Stimulated activated CD4-positive, alpha-beta T cell treated with anti-CD3 and anti-CD28 coated beads, Interleukin-1b, Interleukin-23, amount 100 ng/mL, for 48 hours (primary cell): ENCODE results near the gene C5.
A peak's percentile ranks its signal among the peaks of the same experiment; 100 is the strongest.
"Not testable (repeated sequence)": the region's sequence is repeated elsewhere in the genome, so short reads cannot be mapped to it uniquely, and the experiment has no call there.

ENCODE experiments used
- DNase-seq: peaks from one replicate; pipeline ENCODE4 v3.0.0-alpha.2; 2020

The C5 gene

GRCh38 chr9:121048175-121048574 lies 1.9 kb downstream of the C5 start:
- no peak for DNase-seq

- no peak for DNase-seq
These were observed 11.3 kb downstream of the C5 start for GRCh38 chr9:121038804-121039203.

GRCh38 chr9:121038362-121038761 lies 11.7 kb downstream of the C5 start:
- DNase-seq, result no peak

- not testable (repeated sequence) for DNase-seq
These were observed 14.4 kb downstream of the C5 start for GRCh38 chr9:121035717-121036116.

GRCh38 chr9:121034529-121034928 lies 15.5 kb downstream of the C5 start:
- no peak for DNase-seq

GRCh38 chr9:121029469-121029868 lies 20.6 kb downstream of the C5 start:
- no peak for DNase-seq

- not testable (repeated sequence) for DNase-seq
These were observed 21.8 kb downstream of the C5 start for GRCh38 chr9:121028285-121028684.

GRCh38 chr9:121026768-121027167 lies 23.3 kb downstream of the C5 start:
- no peak for DNase-seq

- DNase-seq, result no peak
These were observed 23.8 kb downstream of the C5 start for GRCh38 chr9:121026260-121026691.

- no peak for DNase-seq
These were observed 25.8 kb downstream of the C5 start for GRCh38 chr9:121024237-121024636.

GRCh38 chr9:121023064-121023463 lies 27.0 kb downstream of the C5 start:
- no peak for DNase-seq

GRCh38 chr9:121021301-121021700 lies 28.8 kb downstream of the C5 start:
- DNase-seq, result no peak

GRCh38 chr9:121019273-121019672 lies 30.8 kb downstream of the C5 start:
- DNase-seq, result no peak

- DNase-seq, result no peak
These were observed 36.2 kb downstream of the C5 start for GRCh38 chr9:121013911-121014310.

- peak; percentile 29 for DNase-seq
These were observed 40.4 kb downstream of the C5 start for GRCh38 chr9:121009650-121010049.

- no peak for DNase-seq
These were observed 50.8 kb downstream of the C5 start for GRCh38 chr9:120999317-120999716.

GRCh38 chr9:120998111-120998510 lies 52.0 kb downstream of the C5 start:
- no peak for DNase-seq

GRCh38 chr9:120997502-120997901 lies 52.6 kb downstream of the C5 start:
- no peak for DNase-seq

- no peak for DNase-seq
These were observed 53.7 kb downstream of the C5 start for GRCh38 chr9:120996409-120996808.

- DNase-seq, result no peak
These were observed 61.0 kb downstream of the C5 start for GRCh38 chr9:120989065-120989464.

- no peak for DNase-seq
These were observed 64.3 kb downstream of the C5 start for GRCh38 chr9:120985819-120986222.

- no peak for DNase-seq
These were observed 66.7 kb downstream of the C5 start for GRCh38 chr9:120983259-120983837.

- DNase-seq, result no peak
These were observed 67.2 kb downstream of the C5 start for GRCh38 chr9:120982836-120983235.

- no peak for DNase-seq
These were observed 69.1 kb downstream of the C5 start for GRCh38 chr9:120980951-120981350.

GRCh38 chr9:120979797-120980196 lies 70.3 kb downstream of the C5 start:
- no peak for DNase-seq

- DNase-seq, result no peak
These were observed 71.1 kb downstream of the C5 start for GRCh38 chr9:120978987-120979386.
